Measurements from ENCODE around the gene RIN3. TPM values are rescaled to one million over a fixed set of nuclear protein-coding genes. Genes with fewer than 3 reads are reported as not detected.

Gene RIN3
- polyA plus RNA-seq, 3 donors, result 42.8 to 144 (median 54.6) TPM

- peaks cover 85 to 91% of the 10 kb centered on the region in 2 donors for H3K36me3 Mint-ChIP-seq
- no peak overlapping the region for H3K9ac ChIP-seq (ENCODE audit: insufficient read depth, low read length, poor library complexity, severe bottlenecking)
- H3K4me1 Mint-ChIP-seq, result peaks cover 42% of the 10 kb centered on the region
- H3K9me3 Mint-ChIP-seq, result peaks cover 0 to 6% (median 0%) of the 10 kb centered on the region in 7 donors
- no peak overlapping the region for H3K4me2 ChIP-seq (replicated peaks; ENCODE audit: extremely low read depth, low read length, poor library complexity, severe bottlenecking)
- intact Hi-C loops (cut with micrococcal nuclease), result loop anchor here in 1 of 2 donors (10.0 kb wide), 1 partner anchor 73 kb away; no protein-coding TSS in a partner anchor
- peaks cover 94% of the 10 kb centered on the region for H4K20me1 ChIP-seq (ENCODE audit: insufficient read depth, low read length)
- H3K4me3 Mint-ChIP-seq, result no peak overlapping the region
- no peak for DNase-seq
- H3K79me2 ChIP-seq (ENCODE audit: insufficient read depth, low read length), result no peaks in the 10 kb centered on the region
- H3K27me3 Mint-ChIP-seq (ENCODE audit: low read depth in 3 of 3), result peaks cover 0 to 4% (median 2%) of the 10 kb centered on the region in 3 donors
- H3K9me3 ChIP-seq (replicated peaks in 1 of 2; ENCODE audit: control insufficient read depth in 1 of 2, insufficient read depth in 1 of 2, low read length in 2 of 2), result no peaks in the 10 kb centered on the region
- TF ChIP-seq CTCF (IDR thresholded peaks at IDR 0.05), result no peak
- H3K36me3 ChIP-seq (replicated peaks in 1 of 2; ENCODE audit: control insufficient read depth in 1 of 2, insufficient read depth in 2 of 2, low read length in 2 of 2), result peaks cover 46 to 79% of the 10 kb centered on the region in 2 donors
- H3K4me1 ChIP-seq (ENCODE audit: control insufficient read depth in 1 of 2, insufficient read depth in 2 of 2, low read length in 2 of 2), result peaks cover 27 to 33% of the 10 kb centered on the region in 2 donors
- 89% methylated on average over 5 of the region's 11 CpGs for WGBS (ENCODE audit: insufficient coverage)
- H3K27ac ChIP-seq (ENCODE audit: low read depth in 1 of 2, low read length in 2 of 2), result no peak overlapping the region
- no peak overlapping the region for H2AFZ ChIP-seq (ENCODE audit: insufficient read depth, low read depth, low read length, poor library complexity, severe bottlenecking)
- no peaks in the 10 kb centered on the region for H3K27me3 ChIP-seq (ENCODE audit: control insufficient read depth in 2 of 2, insufficient read depth in 2 of 2, low read length in 2 of 2)
- no peak overlapping the region for H3K4me3 ChIP-seq (replicated peaks in 1 of 3; ENCODE audit: low read depth in 2 of 3, low read length in 3 of 3)
- peak overlapping the region in 5 of 7 donors; percentile 15 to 73 (median 57) for H3K27ac Mint-ChIP-seq
Measured at GRCh38 chr14:92581966-92582566, 68.5 kb downstream of the RIN3 start.

GRCh38 chr14:92582706-92583452 lies 69.3 kb downstream of the RIN3 start:
- peak; percentile 22 to 84 (median 43) for DNase-seq
- Histone ChIP-seq H3K9me3 (replicated peaks in 1 of 2; ENCODE audit: control insufficient read depth in 1 of 2, insufficient read depth in 1 of 2, low read length in 2 of 2) (no peaks in the 10 kb centered on the region), H3K4me2 (replicated peaks; ENCODE audit: extremely low read depth, low read length, poor library complexity, severe bottlenecking) (no peak overlapping the region), H3K27ac (ENCODE audit: low read depth in 1 of 2, low read length in 2 of 2) (peak overlapping the region; percentile 20 to 55), H3K79me2 (ENCODE audit: insufficient read depth, low read length) (peaks cover 3% of the 10 kb centered on the region), H3K4me1 (ENCODE audit: control insufficient read depth in 1 of 2, insufficient read depth in 2 of 2, low read length in 2 of 2) (peaks cover 32 to 39% of the 10 kb centered on the region in 2 donors), H2AFZ (ENCODE audit: insufficient read depth, low read depth, low read length, poor library complexity, severe bottlenecking) (no peak overlapping the region), H3K36me3 (replicated peaks in 1 of 2; ENCODE audit: control insufficient read depth in 1 of 2, insufficient read depth in 2 of 2, low read length in 2 of 2) (peaks cover 38 to 79% of the 10 kb centered on the region in 2 donors), H3K4me3 (replicated peaks in 1 of 3; ENCODE audit: low read depth in 2 of 3, low read length in 3 of 3) (no peak overlapping the region), H4K20me1 (ENCODE audit: insufficient read depth, low read length) (peaks cover 94% of the 10 kb centered on the region), H3K27me3 (ENCODE audit: control insufficient read depth in 2 of 2, insufficient read depth in 2 of 2, low read length in 2 of 2) (no peaks in the 10 kb centered on the region), H3K9ac (ENCODE audit: insufficient read depth, low read length, poor library complexity, severe bottlenecking) (no peak overlapping the region)
- WGBS (ENCODE audit: insufficient coverage), result 53% methylated on average over 6 of the region's 12 CpGs
- peaks cover 0 to 4% (median 2%) of the 10 kb centered on the region in 3 donors for H3K27me3 Mint-ChIP-seq (ENCODE audit: low read depth in 3 of 3)
- intact Hi-C loops (cut with micrococcal nuclease), result loop anchor here in 1 of 2 donors (10.0 kb wide), 1 partner anchor 72 kb away; no protein-coding TSS in a partner anchor
- peaks cover 85 to 91% of the 10 kb centered on the region in 2 donors for H3K36me3 Mint-ChIP-seq
- H3K4me3 Mint-ChIP-seq, result no peak overlapping the region
- peak overlapping the region; percentile 54 to 90 (median 69) for H3K27ac Mint-ChIP-seq
- peaks cover 50% of the 10 kb centered on the region for H3K4me1 Mint-ChIP-seq
- no peak for TF ChIP-seq CTCF (IDR thresholded peaks at IDR 0.05)
- H3K9me3 Mint-ChIP-seq, result peaks cover 0 to 6% (median 0%) of the 10 kb centered on the region in 7 donors
